OCI-LY3 (cell line): Measurements from ENCODE around the gene C2orf92.

Source experiments
- CTCF ChIP-seq: fragments of 200-600, 300-600 bp; sonication (generic); IDR thresholded peaks from 2 replicates; pipeline ENCODE4 v1.5.1; 2014; ENCODE audit warnings: antibody characterized with exemption, low read length, low read depth
- EZH2phosphoT487 ChIP-seq: fragments of 200-600 bp; shearing (Covaris generic); IDR thresholded peaks from 2 replicates; pipeline ENCODE4 v1.6.1; 2018; ENCODE audit warnings: antibody characterized with exemption, mixed run types, low read depth

- TF ChIP-seq CTCF (no peak), EZH2phosphoT487 (no peak)
Observed at GRCh38 chr2:97735161-97735561, 65.6 kb downstream of the C2orf92 start.
